ENCODE measurements around the gene FAM131B. TPM values are rescaled to one million over a fixed set of nuclear protein-coding genes. Genes with fewer than 3 reads are reported as not detected.

Gene FAM131B
- polyA plus RNA-seq, 5 donors = 1.7 to 2.6 (median 2.2) TPM

- DNase-seq = no peak
These were observed 21.1 kb upstream of the FAM131B start for GRCh38 chr7:143383642-143383957.

DNA sequence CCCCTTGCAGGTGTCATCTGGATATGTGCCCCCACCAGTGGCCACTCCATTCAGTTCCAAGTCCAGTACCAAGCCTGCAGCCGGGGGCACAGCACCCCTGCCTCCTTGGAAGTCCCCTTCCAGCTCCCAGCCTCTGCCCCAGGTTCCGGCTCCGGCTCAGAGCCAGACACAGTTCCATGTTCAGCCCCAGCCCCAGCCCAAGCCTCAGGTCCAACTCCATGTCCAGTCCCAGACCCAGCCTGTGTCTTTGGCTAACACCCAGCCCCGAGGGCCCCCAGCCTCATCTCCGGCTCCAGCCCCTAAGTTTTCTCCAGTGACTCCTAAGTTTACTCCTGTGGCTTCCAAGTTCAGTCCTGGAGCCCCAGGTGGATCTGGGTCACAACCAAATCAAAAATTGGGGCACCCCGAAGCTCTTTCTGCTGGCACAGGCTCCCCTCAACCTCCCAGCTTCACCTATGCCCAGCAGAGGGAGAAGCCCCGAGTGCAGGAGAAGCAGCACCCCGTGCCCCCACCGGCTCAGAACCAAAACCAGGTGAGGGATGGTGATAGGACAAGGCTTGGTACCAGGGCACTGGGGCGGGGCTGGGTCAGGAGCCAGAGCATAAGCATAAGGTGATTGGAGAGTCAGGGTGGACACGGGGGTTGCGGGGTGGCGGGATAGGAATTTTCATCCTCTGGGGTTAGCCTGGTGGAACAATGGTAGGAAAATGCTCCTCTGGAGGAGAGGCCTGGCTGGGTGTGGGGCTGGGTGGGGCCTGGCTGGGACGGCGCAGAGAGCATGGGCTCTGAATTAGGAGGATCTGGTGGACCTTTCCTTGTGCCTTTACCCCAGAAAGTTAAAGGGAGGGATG, 20.5 kb upstream of the FAM131B start:
- no peak for DNase-seq

GRCh38 chr7:143382126-143382790, 19.7 kb upstream of the FAM131B start:
- no peak for DNase-seq

DNA sequence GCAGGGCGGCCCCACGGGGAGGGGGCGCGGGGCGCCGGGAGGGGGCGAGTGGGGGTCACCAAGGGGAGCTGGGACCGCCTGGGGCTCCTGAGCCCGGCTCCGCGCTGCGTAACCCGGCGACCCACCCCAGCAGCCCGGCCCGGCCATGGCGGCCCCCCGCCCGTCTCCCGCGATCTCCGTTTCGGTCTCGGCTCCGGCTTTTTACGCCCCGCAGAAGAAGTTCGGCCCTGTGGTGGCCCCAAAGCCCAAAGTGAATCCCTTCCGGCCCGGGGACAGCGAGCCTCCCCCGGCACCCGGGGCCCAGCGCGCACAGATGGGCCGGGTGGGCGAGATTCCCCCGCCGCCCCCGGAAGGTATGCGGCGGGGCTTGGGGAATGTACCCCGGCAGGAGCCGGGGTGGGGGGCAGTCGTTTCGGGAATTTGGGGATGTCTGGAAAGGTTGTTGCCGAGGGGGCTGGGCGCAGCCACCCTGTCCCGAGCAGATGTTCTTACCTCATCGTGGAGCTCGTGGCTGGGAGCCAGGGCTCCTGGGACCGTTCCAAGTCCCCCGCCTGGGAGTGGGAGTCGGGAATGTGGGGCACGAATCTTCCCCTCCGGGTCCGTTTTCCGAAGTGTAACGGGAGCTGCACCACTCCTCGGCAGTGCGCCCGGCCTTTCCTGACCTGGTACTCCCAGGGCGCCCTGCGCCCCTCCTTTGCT, 19.1 kb upstream of the FAM131B start:
- DNase-seq = peak; percentile 83

DNA sequence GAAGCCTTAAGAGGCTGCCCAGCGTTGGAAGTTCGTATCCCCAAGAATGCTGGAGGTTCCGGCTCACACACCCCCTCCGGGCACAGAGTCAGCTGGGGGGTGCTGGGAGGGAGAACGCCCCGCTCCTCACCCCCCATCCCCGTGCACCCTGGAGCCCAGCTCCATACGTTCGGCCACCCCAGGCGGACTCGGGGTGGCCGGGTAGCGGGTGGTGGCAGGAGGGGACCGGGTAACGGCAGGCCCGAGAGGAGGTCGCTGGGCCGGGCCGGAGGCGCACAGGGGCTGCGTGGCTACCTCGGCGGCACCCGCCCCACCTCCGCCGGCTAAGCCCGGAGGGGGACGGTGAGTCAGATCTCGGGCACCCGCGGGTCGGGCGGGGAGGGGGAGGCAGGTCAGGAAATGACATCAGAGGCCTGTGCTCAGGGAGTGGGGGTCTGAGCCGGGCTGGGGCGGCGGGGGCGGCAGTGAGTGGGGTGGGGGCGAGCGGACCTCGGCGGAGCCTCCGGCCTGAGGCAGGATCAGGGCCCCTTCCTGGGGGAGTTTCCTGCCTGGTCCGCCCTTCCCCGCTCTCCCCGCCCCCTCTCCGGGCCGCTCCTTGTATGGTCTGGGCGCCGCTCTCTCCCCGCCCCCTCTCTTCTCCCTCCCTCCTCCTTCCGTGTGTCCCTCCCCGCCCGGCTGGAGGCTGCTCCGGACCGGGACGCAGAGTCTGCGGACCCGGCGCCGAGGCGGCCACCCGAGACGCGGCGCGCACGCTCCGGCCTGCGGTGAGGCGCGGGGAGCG, 18.3 kb upstream of the FAM131B start, which contains the start of gene ZYX:
Gene ZYX, plus strand, starts transcription at position 700 of the 781 bp plus-strand sequence. CDS start 227 bp downstream, outside the sequence.
- DNase-seq = peak; percentile 94

DNA sequence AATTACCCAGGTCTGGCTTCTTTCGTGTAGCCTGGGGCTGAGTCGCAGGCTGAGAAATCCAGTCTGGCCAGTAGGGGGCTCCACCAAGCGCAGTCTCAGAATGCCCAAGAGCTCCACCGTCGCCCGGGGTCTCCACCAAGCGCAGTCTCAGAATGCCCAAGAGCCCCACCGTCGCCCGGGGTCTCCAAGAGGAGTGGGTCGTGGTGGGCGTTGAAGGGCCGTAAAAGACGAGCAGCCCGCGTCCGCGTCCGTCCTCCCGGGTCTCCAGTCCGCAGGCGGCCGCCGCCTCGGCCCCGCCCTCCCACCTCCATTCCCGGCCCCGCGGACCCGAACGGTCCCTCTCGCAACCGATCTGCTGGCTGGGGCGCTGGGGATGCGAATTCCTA, 17.7 kb upstream of the FAM131B start:
- peak; percentile 88 to 90 for DNase-seq

- no peak for DNase-seq
These were observed 17.2 kb upstream of the FAM131B start for GRCh38 chr7:143379611-143380259.

GRCh38 chr7:143376396-143376795, 13.9 kb upstream of the FAM131B start:
- no peak for DNase-seq

DNA sequence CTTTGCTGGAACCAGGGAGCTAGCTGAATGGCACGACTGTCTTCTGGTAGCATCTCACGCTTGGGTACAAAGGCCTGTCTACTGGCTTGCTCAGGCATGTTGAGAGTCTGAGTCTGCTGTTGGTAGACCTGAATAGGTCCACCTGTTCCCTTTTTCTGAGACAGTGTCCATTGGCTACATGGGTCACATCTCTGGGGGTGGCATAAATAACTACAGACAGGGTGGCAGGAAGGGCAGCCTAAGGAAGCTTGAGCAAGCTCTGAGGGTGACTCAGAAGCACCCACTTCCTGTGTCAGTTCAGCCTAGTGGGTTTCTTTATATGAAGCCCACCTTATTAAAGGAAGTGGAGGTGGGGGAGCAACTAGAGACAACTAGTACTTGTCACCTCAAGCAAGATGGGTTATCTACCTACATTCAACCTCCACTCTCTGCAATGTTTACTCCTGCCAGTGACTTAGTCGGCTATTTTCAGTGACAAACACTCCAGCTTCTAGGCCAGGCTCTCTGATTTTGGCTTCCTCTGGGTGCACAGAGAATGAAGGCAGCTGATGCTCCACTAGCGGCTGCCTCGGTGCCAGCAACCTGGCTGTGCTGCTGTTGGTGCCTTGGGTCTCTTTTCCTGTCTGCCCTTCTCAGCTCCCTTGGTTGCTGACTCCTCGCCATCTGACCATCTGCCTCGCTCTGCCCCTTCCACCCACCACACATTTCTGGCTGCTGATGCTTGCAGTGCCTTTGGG, 13.0 kb upstream of the FAM131B start:
- DNase-seq = no peak

DNA sequence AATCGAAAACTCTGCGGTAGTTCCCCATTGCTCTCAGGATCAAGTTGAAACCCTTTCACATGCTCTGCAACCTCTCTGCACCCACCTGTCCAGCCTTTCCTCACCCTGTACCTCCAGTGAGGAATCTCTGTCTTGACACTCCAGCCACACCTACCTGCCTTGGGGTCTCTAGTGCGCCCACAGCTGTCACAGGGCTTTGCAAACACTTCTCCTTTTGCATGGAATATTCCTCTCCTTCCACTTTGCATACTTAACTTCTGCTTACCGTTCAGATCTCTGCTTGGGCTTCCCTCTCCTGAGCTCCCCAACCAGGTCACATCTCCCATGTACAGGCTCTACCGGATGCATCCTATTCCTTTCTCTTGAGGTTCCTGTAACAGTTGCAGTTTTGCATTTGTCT, 12.0 kb upstream of the FAM131B start:
- DNase-seq = no peak

DNA sequence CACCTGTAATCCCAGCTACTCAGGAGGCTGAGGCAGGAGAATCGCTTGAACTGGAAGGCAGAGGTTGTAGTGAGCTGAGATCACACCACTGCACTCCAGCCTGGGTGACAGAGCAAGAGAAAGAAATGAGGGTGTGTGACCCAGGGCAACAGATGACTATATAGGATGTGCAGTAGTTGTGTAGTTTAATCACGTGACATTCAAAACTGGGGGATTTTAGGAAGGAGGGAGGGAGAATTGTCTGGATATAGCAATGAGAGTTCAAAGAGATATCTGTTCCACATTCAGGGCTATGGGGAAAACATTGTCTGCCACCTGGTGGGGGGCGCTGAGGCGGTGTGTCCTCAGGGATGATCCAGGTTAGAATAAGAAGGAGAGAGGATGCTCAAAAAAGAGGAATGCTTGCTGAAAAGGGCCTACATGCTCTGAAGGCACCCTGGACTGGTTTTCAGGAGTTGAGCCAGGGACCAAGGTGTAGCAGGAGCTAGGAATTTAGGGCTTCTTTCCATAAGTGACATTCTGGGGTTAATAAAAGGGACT, 10.8 kb upstream of the FAM131B start:
- no peak for DNase-seq

- no peak for DNase-seq
These were observed 9.6 kb upstream of the FAM131B start for GRCh38 chr7:143372070-143372469.

- DNase-seq = no peak
These were observed 7.5 kb upstream of the FAM131B start for GRCh38 chr7:143369678-143370651.

DNA sequence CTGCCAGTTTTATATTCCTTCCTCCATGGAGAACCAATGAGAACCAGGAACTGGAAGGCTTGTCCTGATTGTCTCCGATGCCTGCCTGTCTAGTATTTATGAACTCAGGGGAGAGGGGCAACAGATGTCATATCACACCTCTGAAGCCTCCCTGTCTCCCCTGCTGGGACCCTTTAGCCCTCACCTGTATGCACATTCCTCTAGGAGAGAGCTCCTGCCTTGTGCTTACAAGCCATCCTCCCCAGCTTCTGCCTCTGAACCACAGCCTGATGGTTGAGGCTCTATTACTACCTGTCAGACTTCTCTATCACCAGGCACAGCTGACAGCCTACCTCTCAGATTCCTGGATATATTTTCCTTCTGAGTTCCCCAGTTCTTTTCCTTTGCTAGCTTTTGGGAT, 5.9 kb upstream of the FAM131B start:
- no peak for DNase-seq

GRCh38 chr7:143367972-143368371, 5.5 kb upstream of the FAM131B start:
- no peak for DNase-seq

DNA sequence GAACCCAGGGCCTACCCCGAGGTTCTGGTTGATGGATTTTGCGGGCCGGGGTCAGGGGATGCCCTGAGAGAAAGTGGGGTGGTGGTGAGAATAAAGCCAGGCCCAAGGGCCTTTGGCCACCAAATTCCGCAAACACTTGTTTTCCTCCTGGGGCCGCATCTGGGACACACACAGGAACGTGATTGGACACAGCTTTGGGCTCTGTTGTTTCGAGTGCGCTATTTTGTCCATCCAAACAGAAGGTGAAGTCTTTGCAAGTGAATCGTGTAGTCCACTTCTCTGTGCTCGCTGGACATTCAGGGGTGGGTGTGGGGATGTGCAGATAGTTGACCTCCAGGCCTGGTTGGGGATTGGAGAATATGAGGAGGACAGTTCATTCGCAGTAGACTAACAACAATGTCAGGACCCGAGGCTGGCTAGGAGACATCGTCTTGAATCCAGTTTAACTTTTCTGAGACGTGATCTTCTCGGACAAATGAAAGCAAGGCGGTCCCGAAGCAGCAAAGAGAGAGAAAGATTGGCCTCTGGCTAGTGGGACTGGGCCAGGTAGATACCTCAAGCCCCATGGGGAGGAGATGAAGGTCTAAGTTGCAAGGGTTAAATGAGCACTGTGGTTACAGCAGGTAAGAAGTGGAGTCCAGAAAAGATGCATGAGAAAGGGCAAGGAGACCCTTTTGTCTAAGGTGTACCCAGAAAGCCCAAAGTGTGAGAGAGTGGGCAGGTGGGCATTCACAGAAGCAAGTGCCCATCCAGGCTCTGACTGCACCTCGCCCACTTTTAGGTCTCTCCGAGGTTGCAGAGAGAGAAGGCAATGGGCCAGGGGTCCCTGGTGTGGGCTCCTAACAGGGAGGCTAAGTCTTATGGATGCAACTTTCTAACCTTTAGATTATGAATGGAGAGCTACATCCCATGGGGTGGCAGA, 764 bp upstream of the FAM131B start:
- DNase-seq = no peak

DNA sequence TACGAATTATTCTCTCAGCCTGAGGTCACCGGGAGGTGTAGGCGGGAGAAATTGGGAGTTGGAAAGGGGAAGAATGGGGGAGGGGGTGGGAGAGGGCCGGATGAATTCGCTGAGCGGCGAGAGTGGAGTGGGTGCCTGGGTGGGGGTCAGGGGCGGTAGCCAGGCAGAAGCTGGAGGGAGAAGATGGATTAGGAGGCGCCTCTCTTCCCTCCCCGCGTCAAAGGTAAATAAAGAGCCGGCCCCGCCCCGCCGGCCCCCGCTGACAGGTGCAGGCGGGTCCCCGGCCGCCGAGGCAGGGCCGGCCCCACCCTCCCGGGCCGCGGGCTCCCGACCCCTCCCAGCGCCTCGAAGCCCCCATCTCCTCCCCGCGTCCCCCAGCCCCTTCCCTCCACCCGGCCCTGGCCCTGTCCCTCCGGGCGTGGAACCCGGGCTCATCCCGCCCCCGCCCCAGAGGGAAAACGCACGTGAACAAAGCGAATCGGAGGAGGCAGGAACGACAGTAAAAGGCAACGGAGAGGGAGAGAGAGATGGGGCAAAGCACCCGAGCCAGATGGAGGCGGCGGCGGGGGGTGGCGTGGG, 872 bp downstream of the FAM131B start:
- no peak for DNase-seq
